Erythroblast (primary cell): Measurements from ENCODE around the gene DLG2.

Experiments used
- DNase-seq, 2 experiments: peaks; one replicate each; lab custom pipeline; 2025; lab: John Stamatoyannopoulos, UW
- GATA1 ChIP-seq: IDR thresholded peaks from 2 replicates; pipeline ENCODE4 v1.6.1; 2011; ENCODE audit warnings: low read depth, mild to moderate bottlenecking, control low read depth, low read length, moderate library complexity
- POLR2A ChIP-seq: IDR thresholded peaks from 2 replicates; pipeline ENCODE4 v1.6.1; 2011; ENCODE audit warnings: mild to moderate bottlenecking, low read length

The DLG2 gene

DNA sequence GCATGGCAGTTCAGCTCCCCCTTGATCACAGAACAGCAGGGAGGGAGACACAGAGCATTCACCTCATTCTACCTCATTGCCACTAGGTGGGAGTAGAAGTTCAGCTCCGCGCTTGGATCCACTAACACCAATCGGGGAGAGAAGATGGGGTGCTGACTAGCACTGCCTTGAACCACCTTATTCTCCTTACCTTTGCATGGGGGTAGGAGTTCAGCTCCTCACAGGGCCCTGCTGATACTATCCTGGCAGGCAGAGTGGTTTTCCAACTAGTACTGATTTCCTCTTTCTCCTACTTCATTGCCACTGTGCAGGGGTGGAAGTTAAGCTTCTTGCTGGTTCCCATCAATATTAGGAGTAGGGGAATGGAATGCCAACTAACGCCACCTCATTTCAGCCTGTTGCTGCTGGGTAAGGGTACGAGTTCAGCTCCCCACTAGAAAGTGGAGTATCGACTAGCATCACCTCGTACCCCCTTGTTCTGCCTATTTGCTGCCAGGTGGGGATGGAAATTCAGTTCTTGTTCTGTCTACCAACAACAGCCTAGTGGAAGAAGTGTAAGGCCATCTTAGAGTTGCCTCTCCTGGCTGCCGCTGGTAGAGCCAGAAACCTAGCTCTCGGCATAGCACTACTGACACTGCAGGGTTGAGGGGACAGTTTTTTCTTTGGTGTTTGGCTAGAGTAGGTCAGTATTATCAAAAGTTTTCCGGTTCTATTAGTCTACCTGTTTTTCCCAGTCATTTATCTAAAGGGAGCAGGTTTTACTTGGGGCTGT is 1790.1 kb downstream of the DLG2 start:
- TF ChIP-seq GATA1: no peak
- peak; percentile 14 to 44 for DNase-seq

GRCh38 chr11:83836065-83836464 is 1791.1 kb downstream of the DLG2 start:
- TF ChIP-seq GATA1: no peak
- no peak for TF ChIP-seq POLR2A
- no peak for DNase-seq

GRCh38 chr11:83835423-83835822 is 1791.7 kb downstream of the DLG2 start:
- TF ChIP-seq GATA1: no peak
- TF ChIP-seq POLR2A: no peak
- no peak for DNase-seq

- no peak for DNase-seq
- TF ChIP-seq GATA1 (no peak), POLR2A (no peak)
These were observed 1795.2 kb downstream of the DLG2 start for GRCh38 chr11:83831929-83832328.

GRCh38 chr11:83827940-83828554 is 1799.1 kb downstream of the DLG2 start:
- DNase-seq: peak; percentile 6 to 30
- no peak for TF ChIP-seq GATA1
- TF ChIP-seq POLR2A: no peak

DNA sequence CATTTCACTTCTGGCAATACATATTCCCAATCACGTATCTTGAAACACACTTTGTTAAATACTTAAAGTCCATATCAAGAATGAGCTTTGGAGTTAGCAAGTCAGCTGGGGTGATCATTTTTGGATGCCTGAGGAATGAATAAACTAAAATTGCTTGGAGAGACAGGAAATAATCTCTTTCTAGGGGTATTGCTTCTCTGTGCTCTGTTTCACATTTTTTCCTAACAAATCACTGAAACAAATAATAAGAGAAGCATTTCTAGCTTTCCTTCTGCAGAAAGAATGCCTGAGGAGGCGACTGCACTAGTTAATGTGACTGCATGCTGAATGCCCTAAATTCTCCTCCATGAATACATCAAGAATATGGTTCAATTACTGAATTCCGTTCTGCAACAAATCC is 1799.6 kb downstream of the DLG2 start:
- TF ChIP-seq GATA1 (no peak), POLR2A (no peak)
- no peak for DNase-seq

DNA sequence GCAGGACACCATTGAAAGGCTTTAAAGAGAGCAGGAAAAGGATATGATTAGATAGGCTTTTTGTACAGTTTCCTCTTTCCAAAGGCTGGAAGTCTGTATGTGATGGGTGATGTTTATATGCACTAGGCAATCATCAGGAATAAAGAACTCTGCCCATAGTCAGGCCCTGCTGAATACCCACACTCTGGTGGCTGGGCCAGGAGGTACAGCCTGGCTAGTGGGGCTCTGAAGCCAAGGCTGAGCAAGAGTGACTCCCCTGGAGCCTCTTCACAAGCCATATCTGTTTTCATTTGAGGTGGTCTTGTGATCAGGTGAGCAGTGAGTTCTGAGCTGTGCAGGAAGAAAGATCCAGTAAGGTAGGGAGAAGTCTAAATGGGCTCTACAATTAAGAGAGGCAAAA is 1801.1 kb downstream of the DLG2 start:
- no peak for DNase-seq
- TF ChIP-seq POLR2A: no peak
- TF ChIP-seq GATA1: no peak

DNA sequence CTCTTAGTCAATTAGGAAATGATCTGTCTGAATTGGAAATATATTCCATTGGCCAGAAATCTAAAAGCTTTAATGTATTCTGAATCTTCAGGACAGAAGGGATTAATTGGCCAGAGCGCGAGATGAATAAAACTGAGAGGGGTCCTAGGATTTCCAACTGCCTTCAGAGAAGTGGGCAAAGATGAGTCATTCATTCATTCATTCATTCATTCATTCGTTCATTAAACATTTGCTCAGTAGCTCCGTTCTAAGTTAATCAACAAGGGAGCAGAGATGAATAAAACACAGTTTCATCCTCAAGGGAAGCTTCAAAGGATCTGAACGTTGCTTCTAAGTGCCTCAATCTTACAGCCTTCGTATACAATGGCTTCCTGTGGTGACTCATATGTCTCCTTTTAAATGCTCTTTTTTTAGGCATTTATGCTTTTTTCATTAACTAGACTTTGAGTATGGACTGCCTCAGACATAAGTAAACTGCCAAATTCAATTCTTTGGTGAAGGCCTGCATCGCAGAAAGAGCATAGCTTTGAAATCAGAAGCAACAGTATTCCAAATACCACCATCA is 1803.6 kb downstream of the DLG2 start:
- DNase-seq: no peak
- TF ChIP-seq POLR2A: no peak
- TF ChIP-seq GATA1: no peak

DNA sequence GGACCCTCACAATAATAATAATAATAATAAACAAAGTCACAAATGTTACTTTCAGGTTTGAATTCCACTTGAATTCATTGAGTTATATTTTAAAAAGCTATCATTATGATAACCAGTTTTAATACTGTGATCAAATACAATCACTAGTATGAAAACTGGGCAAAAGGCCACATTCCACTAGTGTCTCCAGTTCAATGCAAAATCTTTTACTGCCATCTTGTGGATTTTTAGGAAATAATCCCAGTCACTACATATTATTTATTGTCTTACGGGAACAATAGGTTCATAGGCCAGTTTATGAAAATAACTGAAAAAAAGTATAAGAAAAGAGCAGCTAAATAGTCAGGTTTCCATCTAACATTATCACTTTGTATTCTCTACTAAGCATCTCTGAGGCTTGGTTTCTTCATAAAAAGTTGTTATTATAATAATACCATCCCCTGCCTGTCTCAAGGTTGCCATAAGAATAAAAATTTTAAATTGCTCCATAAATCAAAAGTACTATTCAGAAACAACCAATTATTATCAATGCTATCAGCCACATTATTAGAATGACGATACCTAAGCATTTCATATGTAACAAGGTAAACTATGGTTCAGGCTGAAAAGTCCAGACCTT is 1807.1 kb downstream of the DLG2 start:
- peak; percentile 38 to 55 for DNase-seq

GRCh38 chr11:83818349-83818748 is 1808.8 kb downstream of the DLG2 start:
- DNase-seq: no peak
- no peak for TF ChIP-seq GATA1
- no peak for TF ChIP-seq POLR2A

More for the DNA sequence above, 1807.1 kb downstream of the DLG2 start:
- TF ChIP-seq GATA1 (no peak), POLR2A (no peak)

DNA sequence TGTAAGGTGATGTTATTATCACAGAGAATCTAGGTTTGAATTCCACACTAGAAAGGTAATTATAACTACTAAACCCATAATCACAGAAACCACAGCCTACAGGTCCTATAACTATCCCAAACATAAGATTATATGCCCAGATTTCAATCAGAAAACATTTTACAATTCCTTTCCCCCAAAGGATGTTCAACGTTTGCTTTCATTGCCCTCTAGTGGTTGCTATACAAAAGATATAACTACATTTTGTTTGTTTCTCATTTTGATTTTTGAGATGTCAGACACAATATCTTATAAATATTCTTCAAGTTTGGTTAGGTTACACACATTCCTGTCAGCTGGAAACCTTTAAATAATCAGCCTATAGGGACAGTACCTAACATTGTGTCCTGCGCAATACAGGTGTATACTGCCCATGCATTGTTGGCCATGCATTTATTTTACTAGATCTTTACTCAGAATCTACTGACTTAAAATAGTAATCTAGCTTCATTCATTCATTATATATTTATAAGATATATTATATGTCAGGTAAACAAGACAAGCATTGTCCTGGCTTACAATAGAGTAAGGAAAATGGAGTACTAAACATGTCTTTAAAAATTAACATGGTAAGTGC is 1810.5 kb downstream of the DLG2 start:
- DNase-seq: peak; percentile 2 to 20
- no peak for TF ChIP-seq GATA1

DNA sequence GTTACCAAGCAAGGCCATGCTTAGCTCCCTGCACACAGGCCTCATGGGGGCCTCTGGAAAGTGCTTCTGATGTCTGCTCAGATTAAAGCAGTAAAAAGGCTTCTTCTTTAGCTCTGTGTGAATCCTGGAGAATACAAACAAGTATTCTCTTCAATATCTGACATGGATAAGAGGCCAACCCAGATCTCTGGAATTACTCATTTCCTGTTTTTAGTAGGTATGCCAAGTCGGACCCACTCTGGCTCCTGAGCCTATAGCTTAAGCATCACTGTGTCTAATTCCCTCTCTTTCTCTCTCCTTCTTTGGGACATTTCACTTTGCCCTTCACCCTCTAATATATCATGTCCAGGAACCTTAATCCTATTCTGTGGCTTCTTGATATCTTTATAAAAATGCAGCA is 1811.4 kb downstream of the DLG2 start:
- DNase-seq: no peak
- TF ChIP-seq GATA1 (no peak), POLR2A (no peak)

DNA sequence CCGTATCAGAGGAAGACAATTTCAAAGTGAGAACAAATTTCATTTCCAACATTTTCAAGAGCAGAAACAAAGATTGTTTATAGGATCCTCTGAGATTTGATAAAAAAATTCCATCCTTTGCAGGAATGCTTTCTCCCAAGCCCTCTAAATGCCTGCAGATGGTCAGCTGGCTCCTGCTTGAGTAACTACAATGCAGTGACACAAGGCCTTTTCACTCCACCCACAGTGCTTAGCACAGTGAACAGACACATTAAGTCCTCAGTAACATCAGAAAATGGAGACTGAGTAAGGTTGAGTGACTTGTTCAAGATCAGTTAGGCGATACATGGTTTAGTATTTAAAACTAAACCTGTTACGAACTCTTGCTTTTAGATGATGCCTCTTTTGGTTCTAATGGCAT is 1813.8 kb downstream of the DLG2 start:
- no peak for TF ChIP-seq GATA1
- no peak for TF ChIP-seq POLR2A
- DNase-seq: no peak

DNA sequence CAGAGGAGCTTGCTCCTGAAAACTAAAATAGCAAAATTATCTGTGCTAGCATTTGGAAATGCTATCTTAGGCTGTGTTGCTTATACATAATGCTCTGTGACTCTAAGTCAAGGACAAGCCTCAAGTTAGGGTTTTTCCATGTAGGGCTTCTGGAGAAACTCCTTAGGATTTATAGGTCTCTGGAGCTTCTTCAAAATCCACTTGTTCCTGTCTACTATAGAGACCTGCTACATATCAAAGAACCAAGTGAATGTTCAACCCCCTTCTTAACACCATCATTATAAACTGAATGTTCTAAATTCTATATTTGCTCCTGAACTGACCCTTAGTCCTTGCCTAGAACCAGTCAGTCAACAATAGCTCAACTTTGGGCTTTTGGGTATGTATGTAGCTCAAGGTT is 1817.9 kb downstream of the DLG2 start:
- TF ChIP-seq POLR2A (no peak), GATA1 (no peak)

More for the DNA sequence above, 1817.9 kb downstream of the DLG2 start:
- no peak for DNase-seq
